Epithelial cell of proximal tubule (primary cell): Measurements from ENCODE around the gene GJA3. TPM values are rescaled to one million over a fixed set of nuclear protein-coding genes. Genes with fewer than 3 reads are reported as not detected.

Experiments
- DNase-seq: peaks from one replicate; pipeline ENCODE4 v3.0.0-alpha.2; 2011; ENCODE audit warnings: low read depth
- H3K4me3 ChIP-seq: 2 replicates; pipeline ENCODE4 v1.5.1; 2011; ENCODE audit warnings: low read depth, mild to moderate bottlenecking, low read length
- total RNA-seq: library from RNA; depleted of rRNA; stranded (reverse); fragments of >200 nt; gene quantifications from 2 replicates; pipeline ENCODE4 v1.2.3, GENCODE V29; 2015
- TF ChIP-seq, protein P1 (sequence below): conservative IDR thresholded peaks from 2 replicates; pipeline ENCODE4 v1.5.1; 2012; ENCODE audit warnings: low read depth, mild to moderate bottlenecking, low read length

Gene GJA3
- total RNA-seq, 1 donor from 2014 or later: 0.58 TPM

DNA sequence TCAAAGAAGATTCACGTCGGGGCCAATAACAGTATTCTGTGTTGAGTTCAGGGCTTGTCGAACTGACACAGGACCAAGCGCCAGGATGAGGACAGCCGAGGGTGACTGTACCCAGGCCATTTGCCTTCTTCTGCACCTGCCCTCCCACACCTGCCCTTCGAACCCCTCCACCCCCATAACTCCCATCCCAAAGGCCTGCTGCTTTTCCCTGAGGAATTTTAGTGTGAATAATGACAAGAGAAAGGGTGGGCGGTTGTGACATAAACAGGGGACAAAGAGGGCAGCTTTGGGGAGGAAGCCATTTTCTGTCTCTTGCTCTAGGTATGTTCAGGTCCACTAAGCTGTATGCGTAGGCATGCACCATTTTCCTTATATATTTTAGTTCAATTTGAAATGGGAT, 26.1 kb downstream of the GJA3 start:
- H3K4me3 ChIP-seq: no peak overlapping the region
- DNase-seq: no peak
- TF ChIP-seq, protein P1, sequence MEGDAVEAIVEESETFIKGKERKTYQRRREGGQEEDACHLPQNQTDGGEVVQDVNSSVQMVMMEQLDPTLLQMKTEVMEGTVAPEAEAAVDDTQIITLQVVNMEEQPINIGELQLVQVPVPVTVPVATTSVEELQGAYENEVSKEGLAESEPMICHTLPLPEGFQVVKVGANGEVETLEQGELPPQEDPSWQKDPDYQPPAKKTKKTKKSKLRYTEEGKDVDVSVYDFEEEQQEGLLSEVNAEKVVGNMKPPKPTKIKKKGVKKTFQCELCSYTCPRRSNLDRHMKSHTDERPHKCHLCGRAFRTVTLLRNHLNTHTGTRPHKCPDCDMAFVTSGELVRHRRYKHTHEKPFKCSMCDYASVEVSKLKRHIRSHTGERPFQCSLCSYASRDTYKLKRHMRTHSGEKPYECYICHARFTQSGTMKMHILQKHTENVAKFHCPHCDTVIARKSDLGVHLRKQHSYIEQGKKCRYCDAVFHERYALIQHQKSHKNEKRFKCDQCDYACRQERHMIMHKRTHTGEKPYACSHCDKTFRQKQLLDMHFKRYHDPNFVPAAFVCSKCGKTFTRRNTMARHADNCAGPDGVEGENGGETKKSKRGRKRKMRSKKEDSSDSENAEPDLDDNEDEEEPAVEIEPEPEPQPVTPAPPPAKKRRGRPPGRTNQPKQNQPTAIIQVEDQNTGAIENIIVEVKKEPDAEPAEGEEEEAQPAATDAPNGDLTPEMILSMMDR: no peak

DNA sequence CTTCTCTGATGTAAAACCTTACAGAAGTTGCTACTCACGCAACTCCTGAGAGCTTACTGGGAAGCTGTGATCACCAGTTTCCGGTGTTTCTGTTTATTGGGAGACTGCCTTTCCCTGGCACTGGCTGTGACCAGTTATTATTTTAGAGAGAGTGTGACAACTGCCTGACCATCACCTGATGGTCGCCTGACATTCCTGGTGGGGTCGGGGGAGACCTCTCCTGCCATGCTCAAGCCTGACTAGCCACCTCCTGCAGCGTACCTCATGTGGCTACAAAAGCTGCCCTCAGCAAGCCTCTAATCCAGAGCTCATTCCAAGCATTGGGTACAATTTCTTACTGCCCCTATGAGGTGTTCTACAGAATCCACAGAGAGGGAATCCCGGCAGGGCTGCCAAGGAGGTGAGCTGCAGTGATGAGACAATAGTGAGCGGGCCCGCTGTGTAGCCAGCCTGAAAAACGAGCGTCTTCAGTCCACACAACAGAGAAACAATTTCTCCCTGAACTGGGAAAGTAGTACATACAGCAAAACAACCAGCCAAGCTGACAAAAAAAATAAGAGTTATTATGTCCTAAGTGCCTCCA, 28.7 kb downstream of the GJA3 start:
- TF ChIP-seq, protein P1: no peak
- no peak for DNase-seq
- no peak overlapping the region for H3K4me3 ChIP-seq

DNA sequence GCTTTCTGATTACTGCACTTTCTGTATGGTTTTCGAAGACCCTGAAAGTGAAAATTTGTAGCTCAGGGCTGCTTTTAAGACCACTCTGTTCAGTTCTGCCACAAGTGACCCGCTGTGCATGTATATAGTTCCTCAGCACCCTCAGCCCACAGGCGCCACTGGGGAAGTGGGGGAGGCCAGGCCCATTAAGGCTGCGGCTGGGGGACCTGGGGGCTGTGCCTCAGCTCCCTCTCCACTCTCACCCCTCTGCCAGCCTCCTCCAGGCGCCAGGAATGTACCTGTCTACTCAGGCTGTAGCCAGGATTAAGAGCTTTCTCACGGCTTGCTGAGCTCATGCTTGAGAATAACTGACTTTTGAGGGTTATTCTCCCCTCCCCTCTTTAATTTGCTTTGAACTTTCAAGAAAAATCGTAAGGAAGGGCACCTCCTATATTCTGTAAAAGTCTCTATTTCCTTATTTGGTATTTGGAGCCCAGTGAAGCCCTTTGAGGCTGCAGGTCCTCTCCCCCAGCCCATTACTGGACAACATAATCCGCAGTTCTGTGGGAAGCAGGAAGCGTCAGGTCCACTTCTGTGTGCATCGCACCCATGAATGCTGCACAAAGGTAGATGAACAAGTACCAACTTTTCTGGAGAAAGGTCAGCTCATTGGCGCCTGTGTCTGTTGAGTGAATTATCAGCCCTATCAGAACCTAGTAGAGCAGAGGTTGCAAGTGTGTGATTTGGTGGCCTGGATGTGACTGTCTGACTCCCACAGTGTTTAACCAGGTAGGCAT, 29.6 kb downstream of the GJA3 start:
- no peak overlapping the region for H3K4me3 ChIP-seq
- DNase-seq: no peak
- TF ChIP-seq, protein P1: no peak

DNA sequence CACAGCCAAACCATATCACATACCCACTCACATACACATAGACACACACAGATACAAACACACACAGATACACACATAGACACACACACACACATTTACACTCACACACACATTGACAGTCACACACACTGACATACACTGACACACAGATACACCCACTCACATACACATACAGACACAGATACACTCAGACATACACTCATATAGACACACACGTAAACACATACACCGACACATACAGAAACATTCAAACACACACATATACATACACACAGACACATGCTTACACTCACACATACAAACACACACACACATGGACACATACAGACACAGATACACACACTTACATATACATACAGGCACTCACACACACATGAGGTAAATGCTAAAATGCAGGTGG, 30.2 kb downstream of the GJA3 start:
- TF ChIP-seq, protein P1: no peak
- no peak overlapping the region for H3K4me3 ChIP-seq
- DNase-seq: no peak

DNA sequence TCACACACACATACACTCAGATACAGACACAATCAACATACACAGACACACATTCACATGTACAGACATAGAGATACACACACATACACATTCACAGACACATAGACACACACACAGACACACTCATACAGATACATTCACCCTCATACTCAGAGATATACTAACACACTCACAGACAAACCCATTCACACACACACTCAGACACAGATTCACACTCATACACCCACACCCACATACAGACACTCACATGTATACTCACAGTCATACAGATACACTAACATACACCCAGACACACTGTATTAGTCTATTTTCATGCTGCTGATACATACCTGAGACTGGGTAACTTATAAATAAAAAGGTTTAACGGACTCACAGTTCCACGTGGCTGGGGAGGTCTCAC, 30.8 kb downstream of the GJA3 start:
- TF ChIP-seq, protein P1: no peak
- no peak overlapping the region for H3K4me3 ChIP-seq

DNA sequence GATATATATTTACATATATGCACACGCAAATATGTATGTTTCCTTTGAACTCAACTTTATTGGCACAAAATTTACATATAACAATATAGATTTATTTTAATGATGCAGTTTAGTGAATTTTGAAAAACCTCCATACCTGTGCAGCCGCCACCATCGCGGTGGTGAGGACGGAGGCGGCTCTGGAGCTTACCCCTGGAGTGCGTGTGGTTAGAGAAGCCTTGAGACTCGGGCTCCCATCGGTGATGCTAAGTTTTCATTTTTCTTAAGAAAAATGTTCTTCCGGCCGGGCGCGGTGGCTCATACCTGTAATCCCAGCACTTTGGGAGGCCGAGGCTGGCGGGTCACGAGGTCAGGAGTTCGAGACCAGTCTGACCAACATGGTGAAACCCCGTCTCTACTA, 31.8 kb downstream of the GJA3 start:
- DNase-seq: no peak
- H3K4me3 ChIP-seq: no peak overlapping the region
- TF ChIP-seq, protein P1: no peak

More for the DNA sequence above, 30.8 kb downstream of the GJA3 start:
- no peak for DNase-seq

DNA sequence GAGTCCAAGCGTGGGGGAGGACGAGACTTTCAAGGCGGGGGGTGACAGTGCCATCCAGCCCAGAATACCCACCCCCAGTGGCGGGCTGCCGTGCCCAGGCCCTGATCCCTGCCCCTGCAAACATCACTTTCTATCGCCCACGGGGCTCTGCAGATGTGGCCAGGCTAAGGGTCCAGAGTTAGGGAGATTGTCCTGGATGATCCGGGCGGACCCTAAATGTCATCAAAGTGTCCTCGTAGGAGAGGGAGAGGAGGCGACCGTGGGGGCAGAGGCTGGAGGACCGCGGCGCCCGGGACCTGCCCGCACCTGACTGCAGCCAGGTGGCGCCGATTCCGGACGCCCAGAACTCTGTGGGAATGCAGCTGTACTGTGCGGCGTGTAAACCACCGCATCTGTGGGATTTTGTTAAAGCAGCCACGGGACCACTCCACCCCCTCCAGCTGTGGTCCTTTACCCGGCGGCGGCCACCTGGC, 32.4 kb downstream of the GJA3 start:
- no peak for DNase-seq
- TF ChIP-seq, protein P1: peak; percentile 52
- peak overlapping the region; percentile 64 for H3K4me3 ChIP-seq
